K562 (cell line): Measurements from ENCODE around the gene VWA8. TPM values are rescaled to one million over a fixed set of nuclear protein-coding genes. Genes with fewer than 3 reads are reported as not detected.

Experiments
- BHLHE40 ChIP-seq: IDR thresholded peaks from 2 replicates; pipeline ENCODE4 v1.6.1; 2011; ENCODE audit warnings: low read length, improper control_type of control experiment
- BRCA1 ChIP-seq, 2 experiments: fragments of 450-650 bp in 1 of 2; sonication (generic) in 1 of 2; formaldehyde crosslinking in 1 of 2; IDR thresholded peaks; 2 replicates each; pipeline versions ENCODE4 v1.5.0 to v1.6.1; 2017 to 2020; ENCODE audit warnings: mild to moderate bottlenecking in 1 of 2, missing genetic modification reagents in 1 of 2
- BRD4 ChIP-seq: fragments of 200-600 bp; sonication (generic); IDR thresholded peaks from 2 replicates; pipeline ENCODE4 v1.6.1; 2017; ENCODE audit warnings: inconsistent platforms
- GABPA ChIP-seq: fragments of 200-800 bp; sonication (Bioruptor generic); conservative IDR thresholded peaks from 2 replicates; pipeline ENCODE4 v1.6.1; 2016; ENCODE audit warnings: low read depth, missing genetic modification characterization, missing compliant biosample characterization
- PCBP2 ChIP-seq: fragments of 200-400 bp; formaldehyde crosslinking; IDR thresholded peaks from 2 replicates; pipeline ENCODE4 v1.6.1; 2018; ENCODE audit warnings: low read length, low read depth, mild to moderate bottlenecking, moderate library complexity; ENCODE audit not compliant: poor library complexity, severe bottlenecking
- TCF7L2 ChIP-seq: fragments of 150-350 bp; IDR thresholded peaks from 2 replicates; pipeline ENCODE4 v1.6.1; 2016; ENCODE audit warnings: low read depth, mild to moderate bottlenecking, low read length, moderate library complexity
- THRAP3 ChIP-seq: fragments of 450-650 bp; IDR thresholded peaks from 2 replicates; pipeline ENCODE4 v1.6.1; 2016; ENCODE audit warnings: mild to moderate bottlenecking, inconsistent platforms, borderline replicate concordance
- ZNF232 ChIP-seq: sonication (generic); formaldehyde crosslinking; IDR thresholded peaks from 2 replicates; pipeline ENCODE4 v1.8.0; 2022; ENCODE audit warnings: mild to moderate bottlenecking, missing genetic modification reagents
- polyA plus RNA-seq, 8 experiments: library from polyadenylated mRNA; depleted of rRNA in 4 of 8; stranded (reverse) in 5 of 8; unstranded in 3 of 8; fragments of >200 nt; fragmentation: Nextera tagmentation in 2 of 8; fragmentation: Illumina TruSeq in 1 of 8; extraction: Ambion mirVana in 2 of 8; extraction: Trizol in 1 of 8; gene quantifications; 2 replicates each; pipeline versions ENCODE4 v1.2.1 to v1.2.3, GENCODE V29; 2011 to 2014; ENCODE audit warnings: inconsistent platforms in 1 of 8, missing spikeins in 1 of 8
- total RNA-seq, 7 experiments: library from RNA; depleted of rRNA in 6 of 7; stranded (reverse); fragments of >200 nt in 6 of 7; fragmentation: Illumina TruSeq in 2 of 7; extraction: Trizol in 2 of 7; gene quantifications; 2 replicates each; pipeline versions ENCODE4 v1.2.1 to v1.2.3, GENCODE V29; 2011 to 2021; ENCODE audit warnings: low replicate concordance in 1 of 7
- TF ChIP-seq, protein P1 (sequence below): sonication (generic); formaldehyde crosslinking; IDR thresholded peaks from 2 replicates; pipeline ENCODE4 v1.8.0; 2023; ENCODE audit warnings: missing genetic modification reagents, mild to moderate bottlenecking, borderline replicate concordance

The VWA8 gene
- total and polyA plus RNA-seq, 9 of the 15 experiments (the other 6 are each of a cell fraction or from before 2014, with no cell fraction given), result 2.1 to 18.5 (median 13.3) TPM

DNA sequence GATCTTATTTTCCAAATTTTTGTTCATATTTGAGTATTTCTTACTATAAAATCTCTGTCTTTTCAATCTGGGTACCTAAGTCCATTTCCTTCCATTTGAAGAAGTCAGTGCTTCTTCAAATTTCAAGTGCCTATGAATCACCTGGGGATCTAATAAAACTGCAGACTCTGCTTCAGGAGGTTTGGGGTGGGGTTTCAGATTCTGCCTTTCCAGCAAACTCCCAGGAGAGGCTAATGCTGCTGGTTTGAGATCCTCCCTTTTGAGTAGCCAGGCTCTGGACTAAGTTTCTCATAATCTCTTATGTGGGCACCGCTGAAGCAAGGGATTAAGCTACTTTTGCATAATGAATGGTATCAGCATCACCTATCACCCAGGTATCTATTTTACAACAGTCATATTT, 261.1 kb downstream of the VWA8 start (continued):
- TF ChIP-seq, protein P1, sequence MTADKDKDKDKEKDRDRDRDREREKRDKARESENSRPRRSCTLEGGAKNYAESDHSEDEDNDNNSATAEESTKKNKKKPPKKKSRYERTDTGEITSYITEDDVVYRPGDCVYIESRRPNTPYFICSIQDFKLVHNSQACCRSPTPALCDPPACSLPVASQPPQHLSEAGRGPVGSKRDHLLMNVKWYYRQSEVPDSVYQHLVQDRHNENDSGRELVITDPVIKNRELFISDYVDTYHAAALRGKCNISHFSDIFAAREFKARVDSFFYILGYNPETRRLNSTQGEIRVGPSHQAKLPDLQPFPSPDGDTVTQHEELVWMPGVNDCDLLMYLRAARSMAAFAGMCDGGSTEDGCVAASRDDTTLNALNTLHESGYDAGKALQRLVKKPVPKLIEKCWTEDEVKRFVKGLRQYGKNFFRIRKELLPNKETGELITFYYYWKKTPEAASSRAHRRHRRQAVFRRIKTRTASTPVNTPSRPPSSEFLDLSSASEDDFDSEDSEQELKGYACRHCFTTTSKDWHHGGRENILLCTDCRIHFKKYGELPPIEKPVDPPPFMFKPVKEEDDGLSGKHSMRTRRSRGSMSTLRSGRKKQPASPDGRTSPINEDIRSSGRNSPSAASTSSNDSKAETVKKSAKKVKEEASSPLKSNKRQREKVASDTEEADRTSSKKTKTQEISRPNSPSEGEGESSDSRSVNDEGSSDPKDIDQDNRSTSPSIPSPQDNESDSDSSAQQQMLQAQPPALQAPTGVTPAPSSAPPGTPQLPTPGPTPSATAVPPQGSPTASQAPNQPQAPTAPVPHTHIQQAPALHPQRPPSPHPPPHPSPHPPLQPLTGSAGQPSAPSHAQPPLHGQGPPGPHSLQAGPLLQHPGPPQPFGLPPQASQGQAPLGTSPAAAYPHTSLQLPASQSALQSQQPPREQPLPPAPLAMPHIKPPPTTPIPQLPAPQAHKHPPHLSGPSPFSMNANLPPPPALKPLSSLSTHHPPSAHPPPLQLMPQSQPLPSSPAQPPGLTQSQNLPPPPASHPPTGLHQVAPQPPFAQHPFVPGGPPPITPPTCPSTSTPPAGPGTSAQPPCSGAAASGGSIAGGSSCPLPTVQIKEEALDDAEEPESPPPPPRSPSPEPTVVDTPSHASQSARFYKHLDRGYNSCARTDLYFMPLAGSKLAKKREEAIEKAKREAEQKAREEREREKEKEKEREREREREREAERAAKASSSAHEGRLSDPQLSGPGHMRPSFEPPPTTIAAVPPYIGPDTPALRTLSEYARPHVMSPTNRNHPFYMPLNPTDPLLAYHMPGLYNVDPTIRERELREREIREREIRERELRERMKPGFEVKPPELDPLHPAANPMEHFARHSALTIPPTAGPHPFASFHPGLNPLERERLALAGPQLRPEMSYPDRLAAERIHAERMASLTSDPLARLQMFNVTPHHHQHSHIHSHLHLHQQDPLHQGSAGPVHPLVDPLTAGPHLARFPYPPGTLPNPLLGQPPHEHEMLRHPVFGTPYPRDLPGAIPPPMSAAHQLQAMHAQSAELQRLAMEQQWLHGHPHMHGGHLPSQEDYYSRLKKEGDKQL (CRISPR knock-in tag), result no peak
- TF ChIP-seq TCF7L2, result no peak
- TF ChIP-seq THRAP3, result no peak
- no peak for TF ChIP-seq PCBP2
- TF ChIP-seq BRCA1 (IDR thresholded peaks at IDR 0.05), result no peak
- TF ChIP-seq BRCA1 (CRISPR knock-in tag; IDR thresholded peaks at IDR 0.05), result no peak
- TF ChIP-seq BHLHE40, result no peak
- no peak for TF ChIP-seq ZNF232
- no peak for TF ChIP-seq GABPA (tag)
- TF ChIP-seq BRD4, result no peak
